K562 (cell line): ENCODE data around the gene MAST1.

ENCODE experiments used
- JUN ChIP-seq, 2 experiments: sonication (generic) in 1 of 2; formaldehyde crosslinking in 1 of 2; IDR thresholded peaks; 2 replicates each; pipeline versions ENCODE4 v1.6.1 to v1.8.0; 2012 to 2022; ENCODE audit warnings: borderline replicate concordance in 2 of 2, mild to moderate bottlenecking in 2 of 2, improper control_type of control experiment in 1 of 2, low read depth in 1 of 2, low read length in 1 of 2, missing genetic modification reagents in 1 of 2
- SREBF2 ChIP-seq: sonication (generic); formaldehyde crosslinking; IDR thresholded peaks from 2 replicates; pipeline ENCODE4 v1.4.0; 2020; ENCODE audit warnings: mild to moderate bottlenecking, missing genetic modification reagents

- TF ChIP-seq JUN (IDR thresholded peaks at IDR 0.05; ENCODE audit: borderline replicate concordance, low read depth, low read length) (no peak), JUN (CRISPR knock-in tag; IDR thresholded peaks at IDR 0.05; ENCODE audit: borderline replicate concordance) (no peak), SREBF2 (CRISPR knock-in tag) (no peak)
These were observed 4.2 kb downstream of the MAST1 start for GRCh38 chr19:12842511-12842910.
